ENCODE data around the gene PEDS1.
A peak's percentile ranks its signal among the peaks of the same experiment; 100 is the strongest.

GRCh38 chr20:50120935-50121693 lies 32.4 kb downstream of the PEDS1 start:
- TF ChIP-seq MAX (IDR thresholded peaks at IDR 0.05; ENCODE audit: low read depth, low read length), result no peak
- peak; percentile 74 to 89 (median 87) for TF ChIP-seq CTCF (IDR thresholded peaks at IDR 0.05 in 2 of 3, conservative IDR thresholded peaks at IDR 0.05 in 1 of 3; ENCODE audit: control insufficient read depth in 2 of 3, extremely low read depth in 1 of 3, insufficient read depth in 1 of 3, low read depth in 3 of 3, low read length in 3 of 3)
- TF ChIP-seq MYC (IDR thresholded peaks at IDR 0.05; ENCODE audit: insufficient read depth, insufficient read length, insufficient replicate concordance, low read length, severe bottlenecking), result no peak
- no peak for TF ChIP-seq NFYA (IDR thresholded peaks at IDR 0.05; ENCODE audit: borderline replicate concordance, low read depth, low read length)
- peak; percentile 40; the same call in 1 of the 2 replicates for TF ChIP-seq POLR2A (IDR thresholded peaks at IDR 0.05; ENCODE audit: low read depth, low read length)
- TF ChIP-seq GABPA (IDR thresholded peaks at IDR 0.05; ENCODE audit: low read depth), result no peak
- no peak for TF ChIP-seq CHD4 (IDR thresholded peaks at IDR 0.05)

All from GM12878 (cell line).